Epithelial cell of esophagus (primary cell): ENCODE measurements around the gene TRPM3.
A peak's percentile ranks its signal among the peaks of the same experiment; 100 is the strongest.

Source experiments
- DNase-seq: peaks from one replicate; pipeline ENCODE4 v3.0.0; 2010; ENCODE audit warnings: low read depth
- H3K4me3 ChIP-seq: 2 replicates; pipeline ENCODE4 v1.5.1; 2011; ENCODE audit warnings: mild to moderate bottlenecking, low read length, control low read depth
- TF ChIP-seq, protein P1 (sequence below): IDR thresholded peaks from 2 replicates; pipeline ENCODE4 v1.5.1; 2011; ENCODE audit warnings: low read depth, mild to moderate bottlenecking, low read length, control low read depth, inconsistent platforms; ENCODE audit not compliant: insufficient read depth; ENCODE audit errors: missing control alignments

TRPM3 gene

DNA sequence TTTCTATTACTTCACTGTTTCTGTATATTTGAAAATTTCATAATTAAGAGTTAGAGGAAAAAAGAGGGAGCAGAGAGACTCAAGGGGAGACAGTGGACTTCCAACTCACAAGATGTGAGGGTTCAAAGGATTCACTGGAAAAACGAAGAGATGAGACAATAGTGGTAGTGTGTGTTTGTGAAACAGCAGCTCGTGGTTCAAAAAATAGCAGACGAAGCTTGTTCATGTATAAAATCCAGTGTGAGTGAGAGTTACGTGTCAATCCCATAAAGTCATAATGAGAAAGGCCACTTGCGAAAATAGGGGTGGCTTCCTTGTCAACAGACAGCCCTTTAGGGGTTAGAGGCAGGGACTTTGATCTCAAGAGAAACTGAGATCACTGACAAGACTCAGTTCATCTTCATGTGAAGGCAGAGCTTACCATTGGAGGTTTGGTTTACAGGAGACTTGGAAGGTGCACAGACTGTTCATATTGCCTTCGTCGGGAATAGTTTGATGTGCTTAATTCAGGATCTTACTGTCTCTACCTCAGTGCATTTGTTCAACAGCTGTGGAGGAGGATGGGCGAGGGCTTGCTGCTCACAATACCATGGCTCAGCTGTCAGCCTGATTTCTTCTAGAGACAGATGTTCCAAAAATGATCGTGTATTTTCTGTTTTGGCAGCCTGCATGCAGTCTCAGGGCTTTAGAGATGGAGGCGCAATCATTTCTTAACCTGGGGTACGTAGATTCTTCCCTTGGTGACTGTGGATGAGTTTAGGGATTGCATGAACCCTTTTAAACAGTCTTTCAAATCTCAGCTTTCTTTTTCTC lies 601.3 kb downstream of the TRPM3 start:
- DNase-seq, result no peak
- TF ChIP-seq, protein P1, sequence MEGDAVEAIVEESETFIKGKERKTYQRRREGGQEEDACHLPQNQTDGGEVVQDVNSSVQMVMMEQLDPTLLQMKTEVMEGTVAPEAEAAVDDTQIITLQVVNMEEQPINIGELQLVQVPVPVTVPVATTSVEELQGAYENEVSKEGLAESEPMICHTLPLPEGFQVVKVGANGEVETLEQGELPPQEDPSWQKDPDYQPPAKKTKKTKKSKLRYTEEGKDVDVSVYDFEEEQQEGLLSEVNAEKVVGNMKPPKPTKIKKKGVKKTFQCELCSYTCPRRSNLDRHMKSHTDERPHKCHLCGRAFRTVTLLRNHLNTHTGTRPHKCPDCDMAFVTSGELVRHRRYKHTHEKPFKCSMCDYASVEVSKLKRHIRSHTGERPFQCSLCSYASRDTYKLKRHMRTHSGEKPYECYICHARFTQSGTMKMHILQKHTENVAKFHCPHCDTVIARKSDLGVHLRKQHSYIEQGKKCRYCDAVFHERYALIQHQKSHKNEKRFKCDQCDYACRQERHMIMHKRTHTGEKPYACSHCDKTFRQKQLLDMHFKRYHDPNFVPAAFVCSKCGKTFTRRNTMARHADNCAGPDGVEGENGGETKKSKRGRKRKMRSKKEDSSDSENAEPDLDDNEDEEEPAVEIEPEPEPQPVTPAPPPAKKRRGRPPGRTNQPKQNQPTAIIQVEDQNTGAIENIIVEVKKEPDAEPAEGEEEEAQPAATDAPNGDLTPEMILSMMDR, result no peak

DNA sequence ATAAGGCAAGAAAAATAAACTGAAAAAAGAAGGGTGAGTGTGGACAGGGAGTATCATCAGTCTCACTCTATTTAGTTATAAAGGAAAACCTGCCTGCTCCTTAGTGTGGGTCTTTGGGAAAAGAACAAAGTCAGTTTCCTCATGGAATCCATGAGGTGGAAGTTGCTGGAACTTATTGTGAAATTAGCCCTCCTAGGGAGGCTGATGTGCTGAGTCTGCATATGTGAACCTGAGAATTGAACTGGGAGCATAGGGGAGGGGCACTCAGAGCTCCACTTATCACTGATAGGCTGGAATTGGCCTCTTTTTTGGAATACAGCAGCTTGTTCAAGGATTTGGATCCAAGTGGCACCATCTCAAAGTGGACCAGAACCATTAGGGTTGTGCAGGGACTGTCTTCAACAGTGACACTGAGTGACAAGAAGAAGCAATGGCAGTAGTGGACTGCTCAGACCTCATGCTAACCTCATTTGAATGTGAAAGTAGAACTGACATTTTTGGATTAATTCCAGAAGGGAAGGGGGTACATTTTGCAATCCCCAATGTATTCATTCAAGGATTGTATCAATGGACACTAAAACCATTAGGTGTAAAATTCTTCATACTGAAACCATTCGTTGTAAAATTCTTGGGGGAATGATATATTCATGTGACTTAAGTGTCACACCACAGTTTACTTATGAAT lies 603.4 kb downstream of the TRPM3 start:
- TF ChIP-seq, protein P1, result no peak
- H3K4me3 ChIP-seq, result no peak overlapping the region
- DNase-seq, result no peak

More for the DNA sequence above, 601.3 kb downstream of the TRPM3 start:
- H3K4me3 ChIP-seq, result no peak overlapping the region

DNA sequence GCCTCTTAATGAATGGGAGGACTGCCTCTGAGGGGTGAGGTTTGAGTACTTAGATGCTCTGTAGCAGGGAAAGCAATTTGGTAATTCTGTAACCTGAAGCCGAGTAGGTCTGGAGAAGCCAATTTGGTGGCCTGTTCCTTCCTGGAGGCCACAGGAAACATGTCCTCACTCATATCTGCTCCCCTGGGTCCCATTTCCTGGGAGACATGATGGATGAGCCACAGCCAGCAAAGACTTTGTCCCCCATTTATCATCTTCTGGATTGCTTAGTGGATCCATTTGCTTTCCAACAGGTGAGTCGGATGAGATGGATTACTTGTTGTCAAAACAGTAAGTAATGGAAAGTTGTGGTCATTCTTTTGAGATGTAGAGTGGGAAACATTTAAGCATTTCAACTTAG lies 607.1 kb downstream of the TRPM3 start:
- no peak for DNase-seq
- TF ChIP-seq, protein P1, result no peak

DNA sequence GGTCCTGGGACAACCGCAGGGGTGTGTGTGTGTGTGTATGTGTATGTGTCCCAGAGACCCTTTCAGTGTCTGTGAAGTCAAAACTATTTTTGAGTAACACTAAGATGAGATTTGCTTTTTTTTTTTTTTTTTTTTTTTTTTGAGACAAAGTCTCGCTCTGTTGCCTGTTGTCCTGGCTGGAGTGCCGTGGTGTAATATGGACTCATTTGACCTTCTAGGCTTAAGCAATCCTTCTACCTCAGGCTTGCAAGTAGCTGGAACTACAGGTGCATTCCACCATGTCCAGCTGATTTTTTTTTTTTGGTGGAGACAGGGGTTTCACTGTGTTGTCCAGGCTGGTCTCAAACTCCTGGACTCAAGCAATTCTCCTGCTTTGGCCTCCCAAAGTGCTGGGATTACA lies 609.6 kb downstream of the TRPM3 start:
- no peak for DNase-seq
- TF ChIP-seq, protein P1, result no peak
- no peak overlapping the region for H3K4me3 ChIP-seq

More for the DNA sequence above, 607.1 kb downstream of the TRPM3 start:
- H3K4me3 ChIP-seq, result no peak overlapping the region

DNA sequence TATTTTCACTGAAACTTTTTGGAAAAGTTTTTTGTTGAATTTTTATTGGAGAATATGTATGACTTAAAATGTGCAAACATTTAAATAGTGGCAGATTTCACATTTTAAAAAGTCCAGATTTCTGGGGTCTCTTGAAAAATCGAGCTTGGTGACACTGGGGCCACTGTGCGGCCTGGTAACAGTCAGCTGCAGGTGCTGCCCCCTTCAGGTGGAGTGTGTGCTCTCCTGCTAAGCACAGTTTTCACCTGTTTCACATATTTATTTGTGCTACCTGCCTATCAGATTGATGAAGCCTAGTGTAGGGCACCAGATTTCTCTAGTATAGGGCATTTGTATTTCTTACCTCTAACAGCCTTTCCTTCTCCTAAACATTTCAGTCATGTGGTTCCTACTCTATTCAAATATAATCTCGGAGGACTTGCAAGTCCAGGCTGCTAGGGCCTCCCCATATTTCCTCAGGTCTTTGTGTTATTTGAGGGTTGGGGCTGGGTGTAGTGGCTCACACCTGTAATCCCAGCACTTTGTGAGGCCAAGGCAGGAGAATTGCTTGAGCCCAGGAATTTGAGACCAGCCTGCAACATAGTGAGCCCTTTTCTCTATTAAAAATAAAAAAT lies 611.2 kb downstream of the TRPM3 start:
- TF ChIP-seq, protein P1, result peak; percentile 61
- H3K4me3 ChIP-seq, result no peak overlapping the region
- peak; percentile 51 for DNase-seq

DNA sequence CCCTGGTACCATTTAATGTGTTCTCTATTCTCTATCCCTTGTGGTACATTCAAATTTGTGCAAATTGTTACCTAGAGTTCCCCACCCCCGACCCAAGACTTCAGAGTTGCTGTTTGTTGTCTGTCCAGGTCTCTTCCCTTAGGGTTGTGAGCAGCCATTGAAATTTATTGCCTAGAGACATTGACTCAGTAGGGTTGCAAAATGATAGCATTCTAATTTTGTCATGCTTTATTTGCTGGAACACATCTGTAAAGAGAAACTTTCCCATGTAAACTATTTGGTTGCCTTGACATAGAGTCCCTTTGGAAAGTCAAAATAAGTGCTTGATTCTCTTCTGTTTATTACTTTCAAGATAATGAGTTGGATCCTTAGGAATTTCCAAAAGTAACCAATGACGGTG lies 615.3 kb downstream of the TRPM3 start:
- H3K4me3 ChIP-seq, result no peak overlapping the region
- TF ChIP-seq, protein P1, result no peak
- DNase-seq, result peak; percentile 67
